GM18858 (cell line): Measurements from ENCODE around the gene ARHGAP40.

Experiments used
- ATAC-seq: cut with Tn5 transposase; IDR thresholded peaks from one replicate; pipeline ENCODE4 v1.9.1; 2021; ENCODE audit not compliant: unreplicated experiment

ARHGAP40 gene

DNA sequence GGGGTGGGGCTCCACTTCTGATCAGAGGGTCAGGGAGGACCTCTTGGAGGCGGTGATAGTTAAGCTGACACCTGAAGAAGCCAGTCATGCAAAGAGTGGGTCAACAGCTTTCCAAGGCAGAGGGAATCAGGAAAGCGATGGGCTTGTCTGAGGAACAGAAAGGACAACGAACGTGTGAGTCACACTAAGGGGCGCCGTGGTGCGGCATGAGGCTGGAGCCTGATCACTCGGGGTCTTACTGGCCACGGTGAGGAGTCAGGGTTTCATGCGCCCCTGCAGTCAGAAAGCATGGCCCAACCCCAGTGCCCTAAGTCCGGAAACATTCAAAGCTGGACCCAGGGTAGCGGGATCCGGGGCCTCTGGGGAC lies 72.1 kb downstream of the ARHGAP40 start:
- ATAC-seq: no peak

DNA sequence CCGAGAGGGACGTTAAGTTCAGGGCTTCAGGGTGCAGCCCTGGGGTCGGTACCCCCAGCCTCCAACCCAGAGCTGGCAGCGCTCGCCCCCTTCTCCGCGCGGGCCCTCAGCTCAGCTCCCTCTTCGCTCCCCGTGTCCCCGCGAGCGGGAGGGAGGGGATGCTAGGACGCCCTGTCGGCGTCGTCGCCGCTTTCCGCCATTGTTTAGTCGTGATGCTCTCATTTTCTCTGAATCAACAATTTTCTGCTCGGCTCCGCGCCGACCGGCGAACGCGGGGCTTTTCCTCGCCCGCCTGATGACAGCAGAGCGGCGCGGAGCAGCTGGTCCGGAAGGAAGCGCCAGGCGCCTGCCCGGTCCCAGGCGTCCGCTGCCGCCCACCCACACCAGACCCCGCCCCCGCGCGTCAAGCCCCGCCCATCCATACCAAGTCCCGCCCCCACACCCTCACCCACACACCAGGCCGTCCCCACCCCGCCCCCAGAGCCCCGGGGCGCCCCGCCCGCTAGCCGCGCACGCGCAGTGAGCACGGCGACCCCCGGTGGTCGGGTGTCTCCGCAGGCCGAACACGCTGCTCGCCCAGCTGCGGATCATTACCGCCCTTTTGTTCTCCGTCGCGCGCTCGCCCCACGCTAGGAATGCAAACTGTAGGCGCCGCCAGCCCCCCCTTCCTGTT lies 72.6 kb downstream of the ARHGAP40 start:
- no peak for ATAC-seq

DNA sequence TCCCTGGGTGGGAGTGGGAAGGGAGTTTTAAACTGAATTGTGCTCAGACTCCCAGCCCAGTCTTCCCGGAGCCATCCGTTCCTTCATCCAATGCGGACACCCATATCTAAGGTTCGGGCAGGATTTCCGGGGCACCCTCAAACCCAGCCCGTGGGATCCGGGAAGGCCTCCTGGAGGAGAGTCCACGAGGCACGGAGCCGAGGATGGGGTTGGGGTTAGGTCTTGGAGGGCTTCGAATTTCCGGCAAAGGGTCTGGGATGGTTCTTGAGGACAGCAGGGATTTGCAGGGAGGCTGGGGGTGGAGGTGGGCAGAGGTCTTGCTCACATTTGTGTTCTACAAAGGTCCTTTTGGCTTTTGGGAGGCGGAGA lies 73.1 kb downstream of the ARHGAP40 start:
- no peak for ATAC-seq

DNA sequence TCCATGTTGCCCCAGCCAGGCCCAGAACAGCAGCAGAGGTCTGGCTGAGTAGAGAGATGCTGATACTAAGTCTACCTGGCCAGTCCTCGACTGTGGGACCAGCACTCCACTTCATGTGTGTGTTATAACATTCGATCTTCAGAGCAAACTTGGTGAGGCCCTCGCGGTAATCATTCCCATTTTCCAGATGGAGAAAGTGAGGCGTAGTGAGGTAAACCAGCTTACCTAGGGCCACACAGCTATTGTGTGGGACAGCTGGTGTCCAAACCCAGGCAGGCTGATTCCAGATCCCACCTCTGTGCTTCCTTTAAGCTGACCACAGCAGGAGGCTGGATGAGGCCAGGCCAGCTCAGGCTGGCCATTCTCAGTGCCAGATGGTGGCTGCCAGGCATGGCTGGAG lies 75.0 kb downstream of the ARHGAP40 start:
- ATAC-seq: no peak

DNA sequence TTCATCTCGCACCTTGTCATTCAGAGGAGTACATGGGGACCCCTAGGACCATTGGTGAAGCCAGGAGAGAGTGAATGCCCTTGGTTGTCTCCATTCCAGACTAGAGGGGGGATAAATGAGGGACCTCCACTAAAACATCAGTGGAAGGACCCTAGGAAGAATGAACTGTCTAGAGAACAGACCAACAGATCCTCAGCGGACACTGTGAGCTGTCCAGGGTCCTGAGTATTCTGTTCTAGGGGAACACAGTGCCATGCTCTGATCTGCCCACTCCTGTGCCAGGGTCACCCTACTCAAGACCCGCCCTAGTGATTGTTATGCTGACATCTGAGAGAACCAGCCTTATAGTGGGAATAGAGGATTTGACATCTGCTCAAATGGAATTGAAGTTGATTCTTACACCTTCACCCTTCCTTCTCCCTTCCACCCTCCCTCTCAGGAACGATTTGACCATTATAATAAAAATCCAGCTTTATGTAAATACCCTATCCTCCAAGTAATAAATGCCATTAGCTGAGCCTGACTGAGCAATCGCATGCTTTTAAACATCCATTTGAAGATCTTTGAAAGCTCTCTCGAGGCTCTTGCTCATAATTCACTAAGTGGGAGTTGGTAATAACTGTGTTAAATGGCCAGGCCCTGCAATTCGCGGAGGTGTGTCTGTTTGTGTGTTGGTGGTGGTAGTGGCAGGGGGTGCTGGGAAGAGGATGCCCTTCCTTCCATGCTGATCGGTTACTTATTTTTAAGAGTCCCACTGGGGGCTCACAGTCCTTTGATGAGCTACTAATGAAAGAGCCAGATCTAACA lies 79.1 kb downstream of the ARHGAP40 start:
- no peak for ATAC-seq

DNA sequence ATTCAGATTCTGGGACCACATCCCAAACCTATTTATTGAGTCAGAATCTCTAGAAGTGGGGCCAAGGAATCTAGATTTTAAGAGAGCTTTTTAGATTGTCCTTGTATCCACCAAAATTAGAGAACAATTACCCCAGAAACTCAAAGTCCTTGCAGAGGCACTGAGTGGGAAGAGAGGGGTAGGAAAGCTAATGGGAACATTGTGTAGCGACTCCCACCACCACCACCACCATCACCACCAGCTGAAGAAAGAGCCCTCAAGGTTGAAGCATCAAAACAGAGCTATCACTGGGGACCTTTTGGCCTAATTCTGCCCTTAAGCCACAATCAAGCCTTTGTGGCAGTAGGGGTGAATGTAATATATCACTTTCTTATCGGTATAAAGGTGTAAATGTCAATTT lies 83.7 kb downstream of the ARHGAP40 start:
- no peak for ATAC-seq

DNA sequence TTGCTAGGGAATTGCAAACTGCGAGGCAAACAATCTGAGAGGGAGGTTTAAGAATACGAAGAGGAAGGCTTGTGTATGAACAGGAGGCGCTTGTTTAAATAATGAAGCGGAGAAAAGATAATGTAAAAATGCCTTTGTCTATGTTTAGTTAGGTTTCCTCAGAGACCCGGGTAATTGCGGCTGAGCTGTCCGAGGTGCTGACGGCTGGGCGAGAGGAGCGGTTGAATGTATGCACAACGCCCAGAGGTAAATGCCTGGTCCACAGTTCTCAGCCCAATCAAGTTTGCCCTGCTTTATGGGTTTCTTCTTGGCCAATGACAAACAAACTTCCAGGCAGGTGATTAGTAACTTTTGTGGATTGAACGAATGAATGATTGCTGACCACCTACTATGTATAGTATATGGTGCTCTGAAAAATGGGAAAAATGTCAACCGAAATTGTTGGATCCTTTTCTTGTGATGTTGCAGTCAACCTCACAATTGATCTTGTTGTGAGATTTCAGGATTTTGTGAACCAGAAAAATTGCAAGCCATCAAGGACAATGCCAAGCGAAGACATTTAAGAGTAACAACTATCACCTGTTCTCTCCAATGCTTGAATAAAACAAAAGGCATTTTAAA lies 84.4 kb downstream of the ARHGAP40 start:
- ATAC-seq: no peak

DNA sequence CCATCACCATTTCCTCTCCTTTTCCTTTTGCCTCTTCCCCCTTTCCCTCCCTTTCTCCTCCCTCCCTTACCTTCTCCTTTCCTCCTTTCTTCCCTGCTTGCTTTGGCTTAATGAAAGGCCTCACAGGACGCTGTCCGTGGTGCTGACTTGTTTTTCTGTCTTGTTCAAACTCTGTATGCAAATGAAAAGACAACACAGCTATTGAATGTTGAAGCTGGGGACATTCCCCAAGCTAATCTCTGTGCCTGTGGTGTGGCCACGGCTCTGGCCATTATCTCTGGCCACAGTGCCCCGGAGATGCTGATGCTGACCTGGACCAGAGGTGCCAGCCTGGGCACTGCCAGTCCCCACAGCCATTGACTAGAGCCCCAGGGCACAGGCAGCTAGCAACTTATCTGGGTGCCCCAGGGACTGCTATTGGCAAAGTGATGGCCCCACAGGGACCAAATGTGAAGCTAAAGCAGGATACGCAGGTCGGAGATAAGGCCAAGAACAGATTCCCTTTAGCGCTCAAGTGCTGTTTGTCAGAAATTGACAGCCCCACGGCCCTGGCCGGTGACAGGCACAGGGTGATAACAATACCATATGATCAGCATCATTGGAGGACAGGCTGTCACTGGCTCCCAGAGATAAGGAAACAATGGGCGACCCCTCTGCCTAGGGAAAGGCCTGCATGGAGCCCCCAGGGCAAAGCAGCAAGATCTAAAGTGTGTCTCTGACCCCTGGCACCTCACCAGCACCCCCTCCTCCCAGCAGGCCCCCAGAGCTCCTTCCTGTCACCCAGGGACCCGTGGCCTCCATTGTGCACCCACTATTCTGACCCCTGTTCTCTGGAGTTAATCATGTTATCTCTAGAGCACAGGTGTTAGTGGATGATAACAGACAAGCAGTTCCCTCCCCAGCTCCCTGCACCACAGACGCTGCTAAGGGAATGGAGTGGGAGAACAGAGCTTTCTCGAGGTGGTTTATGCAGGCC lies 91.1 kb downstream of the ARHGAP40 start:
- ATAC-seq: no peak

DNA sequence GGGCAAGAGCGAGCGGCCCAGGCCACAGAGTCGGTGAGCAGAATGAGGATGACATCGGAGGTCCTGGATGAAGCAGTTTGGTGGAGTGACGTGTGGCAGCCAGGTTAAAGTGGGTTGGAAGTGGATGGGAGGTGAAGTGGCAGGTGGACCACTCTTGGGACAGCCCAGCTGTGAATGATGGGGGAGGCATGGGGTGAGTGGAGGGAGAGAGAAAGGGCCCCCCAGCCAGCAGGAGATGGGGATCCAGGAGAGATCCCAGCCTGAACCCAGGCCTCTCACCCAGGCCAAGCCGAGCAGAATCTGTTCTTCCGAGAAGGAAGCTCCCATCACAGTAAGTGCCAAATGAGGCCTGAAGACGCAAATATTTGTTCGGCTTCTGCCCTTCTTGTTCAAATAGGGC lies 95.7 kb downstream of the ARHGAP40 start:
- no peak for ATAC-seq

DNA sequence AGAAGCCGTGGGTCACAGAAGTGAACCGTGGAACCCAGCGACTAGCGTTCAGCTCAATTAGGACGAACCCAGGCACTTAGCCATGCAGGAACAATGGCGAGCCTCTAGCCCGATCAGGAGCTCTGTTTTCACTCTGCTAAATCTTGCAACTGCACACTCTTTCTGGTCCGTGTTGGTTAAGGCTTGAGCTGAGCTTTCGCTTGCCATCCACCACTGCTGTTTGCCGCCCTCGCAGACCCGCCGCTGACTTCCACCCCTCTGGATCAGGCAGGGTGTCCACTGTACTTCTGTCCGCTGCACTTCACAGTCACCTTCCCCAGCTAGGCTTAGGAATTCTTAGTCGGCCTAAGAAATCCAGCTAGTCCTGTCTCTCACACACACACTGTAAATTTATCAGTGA lies 96.9 kb downstream of the ARHGAP40 start:
- no peak for ATAC-seq

DNA sequence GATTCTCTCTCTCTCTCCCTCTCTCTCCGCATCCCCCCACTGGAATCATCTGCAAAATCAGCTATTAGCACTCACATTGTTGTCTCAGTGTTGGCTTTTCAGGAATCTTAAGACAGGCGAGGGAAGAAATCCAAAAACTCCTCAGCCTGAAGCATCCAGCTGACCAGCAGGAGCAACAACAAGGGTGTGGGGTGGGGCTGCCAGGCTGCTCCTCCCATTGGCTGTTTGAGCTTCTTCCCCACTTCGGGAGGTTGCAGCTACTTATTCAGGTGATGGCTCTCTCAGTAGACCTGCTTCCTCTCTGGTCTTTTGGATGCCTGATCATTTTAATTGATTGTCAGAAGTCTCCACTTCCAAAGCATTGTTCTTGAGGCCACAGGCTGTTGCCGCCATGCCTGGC lies 98.5 kb downstream of the ARHGAP40 start:
- no peak for ATAC-seq
